Left lung (tissue), 10 donors: ENCODE data around the gene CDC42BPA. TPM values are rescaled to one million over a fixed set of nuclear protein-coding genes. Genes with fewer than 3 reads are reported as not detected.

Experiments used
- ATAC-seq: fragments of 200-7000 bp; cut with Tn5 transposase; one replicate; pipeline ENCODE4 v1.9.1; 2020; ENCODE audit warnings: moderate library complexity
- DNase-seq, 4 donors: peaks; one replicate each; pipeline ENCODE4 v3.0.0-alpha.2; 2013 to 2020
- H3K27ac ChIP-seq, 2 donors: fragments of 200-600 bp; sonication (generic) in 1 of 2; one replicate each; pipeline versions ENCODE4 v1.5.0 to v1.8.0; 2020 to 2021
- H3K27me3 ChIP-seq, 2 donors: fragments of 200-600 bp; sonication (generic) in 1 of 2; one replicate each; pipeline versions ENCODE4 v1.5.0 to v1.8.0; 2020 to 2021
- H3K36me3 ChIP-seq, 2 donors: fragments of 200-600 bp; sonication (generic) in 1 of 2; one replicate each; pipeline versions ENCODE4 v1.5.0 to v1.8.0; 2020 to 2021
- H3K4me1 ChIP-seq, 2 donors: fragments of 200-600 bp; one replicate each; pipeline ENCODE4 v1.8.0; 2021
- H3K4me3 ChIP-seq, 2 donors: fragments of 200-600 bp; sonication (generic) in 1 of 2; one replicate each; pipeline versions ENCODE4 v1.5.0 to v1.8.0; 2020 to 2021; ENCODE audit warnings: mild to moderate bottlenecking in 1 of 2
- H3K9me3 ChIP-seq, 2 donors: fragments of 200-600 bp; sonication (generic) in 1 of 2; one replicate each; pipeline versions ENCODE4 v1.5.0 to v1.8.0; 2020 to 2021
- intact Hi-C, 2 donors: fragments of 100-400 bp; cut with DNase I; formaldehyde crosslinking; loops; one replicate each; pipeline versions ENCODE4 v1.11.2 to v1.14.2; 2022
- polyA plus RNA-seq, 6 donors: library from polyadenylated mRNA; unstranded; fragments of 120-200 nt; gene quantifications; one replicate each; pipeline ENCODE4 v1.2.1, GENCODE V29; 2013; ENCODE audit not compliant: insufficient read length in 6 of 6
- total RNA-seq, 2 donors: library from RNA; stranded (reverse); fragmentation: NEBNext Ultra II Directional; extraction: Animal tissue kit (Norgen Biotek cat#: 25700); gene quantifications; one replicate each; pipeline ENCODE4 v1.2.1, GENCODE V29; 2021
- TF ChIP-seq, protein P1 (sequence below), 2 donors: fragments of 200-600 bp; sonication (generic) in 1 of 2; IDR thresholded peaks; one replicate each; pipeline versions ENCODE4 v1.5.0 to v1.8.0; 2021; ENCODE audit warnings: antibody characterized with exemption in 2 of 2
- donor health status: DM: no; HTN: yes; CAD: no.
- donor health status: DM: no; HTN: no; CAD: no.

CDC42BPA gene
- total and polyA plus RNA-seq, 8 donors, result 35.8 to 49.0 (median 43.4) TPM

DNA sequence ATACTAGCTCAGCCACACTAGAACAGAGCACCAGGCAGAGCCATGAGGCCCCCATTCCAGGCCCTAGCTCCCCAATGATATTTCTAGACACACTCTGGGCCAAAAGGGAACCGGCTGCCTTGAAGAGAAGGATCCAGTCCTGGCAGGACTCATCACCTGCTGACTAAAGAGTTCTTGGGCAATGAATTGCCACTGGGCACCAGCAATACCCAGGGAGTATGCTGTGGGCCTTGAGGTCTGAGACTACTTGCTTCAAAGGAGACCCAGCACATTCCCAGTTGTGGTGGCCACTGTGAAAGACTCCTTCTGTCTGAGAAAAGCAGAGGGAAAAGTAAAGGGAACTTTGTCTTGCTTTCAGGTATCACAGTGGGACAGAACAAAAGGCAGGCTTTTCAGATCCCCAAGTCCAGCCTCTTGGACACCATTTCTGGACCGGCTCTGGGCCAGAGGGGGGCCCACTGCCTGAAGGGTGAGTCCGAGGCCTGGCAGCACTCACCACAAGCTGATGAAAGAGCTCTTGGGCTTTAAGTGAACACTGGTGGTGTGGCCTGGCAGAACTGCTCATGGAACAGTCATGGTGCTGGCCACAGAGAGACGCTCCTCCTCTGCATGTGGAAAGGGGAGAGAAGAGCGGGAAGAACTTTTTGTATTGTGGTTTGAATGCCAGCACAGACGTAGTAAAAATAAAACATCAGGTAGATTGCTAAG, 72.5 kb downstream of the CDC42BPA start:
- no peaks in the 10 kb centered on the region for H3K27me3 ChIP-seq
- TF ChIP-seq, protein P1, sequence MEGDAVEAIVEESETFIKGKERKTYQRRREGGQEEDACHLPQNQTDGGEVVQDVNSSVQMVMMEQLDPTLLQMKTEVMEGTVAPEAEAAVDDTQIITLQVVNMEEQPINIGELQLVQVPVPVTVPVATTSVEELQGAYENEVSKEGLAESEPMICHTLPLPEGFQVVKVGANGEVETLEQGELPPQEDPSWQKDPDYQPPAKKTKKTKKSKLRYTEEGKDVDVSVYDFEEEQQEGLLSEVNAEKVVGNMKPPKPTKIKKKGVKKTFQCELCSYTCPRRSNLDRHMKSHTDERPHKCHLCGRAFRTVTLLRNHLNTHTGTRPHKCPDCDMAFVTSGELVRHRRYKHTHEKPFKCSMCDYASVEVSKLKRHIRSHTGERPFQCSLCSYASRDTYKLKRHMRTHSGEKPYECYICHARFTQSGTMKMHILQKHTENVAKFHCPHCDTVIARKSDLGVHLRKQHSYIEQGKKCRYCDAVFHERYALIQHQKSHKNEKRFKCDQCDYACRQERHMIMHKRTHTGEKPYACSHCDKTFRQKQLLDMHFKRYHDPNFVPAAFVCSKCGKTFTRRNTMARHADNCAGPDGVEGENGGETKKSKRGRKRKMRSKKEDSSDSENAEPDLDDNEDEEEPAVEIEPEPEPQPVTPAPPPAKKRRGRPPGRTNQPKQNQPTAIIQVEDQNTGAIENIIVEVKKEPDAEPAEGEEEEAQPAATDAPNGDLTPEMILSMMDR (IDR thresholded peaks at IDR 0.05), result no peak
- no peaks in the 10 kb centered on the region for H3K36me3 ChIP-seq
- ATAC-seq (no peak), DNase-seq (peak in 1 of 4 donors; percentile 62)
- H3K9me3 ChIP-seq, result no peaks in the 10 kb centered on the region
- no peak overlapping the region for H3K27ac ChIP-seq
- H3K4me1 ChIP-seq, result no peaks in the 10 kb centered on the region
- no peak overlapping the region for H3K4me3 ChIP-seq
- intact Hi-C loops, result no loop called here

DNA sequence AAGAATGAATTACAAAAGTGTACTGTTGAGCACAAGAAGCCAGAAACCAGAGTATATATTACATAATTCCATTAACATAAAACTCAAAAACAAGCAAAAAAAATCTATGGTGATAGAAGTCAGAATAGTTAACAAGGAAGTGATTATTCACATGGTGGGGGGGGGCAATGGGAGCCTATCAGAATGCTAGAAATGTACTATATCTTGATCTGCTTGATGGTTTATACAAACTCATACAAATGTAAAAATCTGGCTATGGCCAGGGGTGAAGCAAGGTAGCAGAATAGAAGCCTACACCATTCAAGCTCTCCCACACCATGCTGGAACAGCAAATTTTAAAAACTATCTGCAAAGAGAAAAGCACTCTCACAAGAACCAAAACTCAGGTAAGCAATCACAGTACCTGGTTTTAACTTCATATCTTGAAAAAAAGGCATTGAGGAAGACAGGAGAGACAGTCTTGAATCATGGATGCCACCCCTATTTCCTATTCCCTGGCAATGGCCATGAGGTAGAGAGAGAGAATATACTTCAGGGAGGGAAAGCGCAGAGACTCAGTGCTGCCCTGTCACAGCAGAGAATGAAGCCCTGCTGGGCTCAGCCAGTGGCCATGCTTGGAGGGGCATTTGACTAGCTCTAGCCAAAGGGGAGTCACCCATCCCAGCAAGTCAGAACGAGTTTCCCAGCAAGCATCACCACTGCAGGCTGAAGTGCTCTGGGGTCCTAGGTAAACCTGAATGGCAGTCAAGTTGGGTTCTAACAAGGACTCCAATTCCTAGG, 73.8 kb downstream of the CDC42BPA start:
- Histone ChIP-seq H3K9me3 (no peaks in the 10 kb centered on the region), H3K27me3 (no peaks in the 10 kb centered on the region), H3K4me1 (no peaks in the 10 kb centered on the region), H3K36me3 (no peaks in the 10 kb centered on the region), H3K27ac (no peak overlapping the region), H3K4me3 (no peak overlapping the region)
- intact Hi-C loops, result no loop called here
- DNase-seq, result no peak
- TF ChIP-seq, protein P1 (IDR thresholded peaks at IDR 0.05), result no peak
- ATAC-seq, result no peak

DNA sequence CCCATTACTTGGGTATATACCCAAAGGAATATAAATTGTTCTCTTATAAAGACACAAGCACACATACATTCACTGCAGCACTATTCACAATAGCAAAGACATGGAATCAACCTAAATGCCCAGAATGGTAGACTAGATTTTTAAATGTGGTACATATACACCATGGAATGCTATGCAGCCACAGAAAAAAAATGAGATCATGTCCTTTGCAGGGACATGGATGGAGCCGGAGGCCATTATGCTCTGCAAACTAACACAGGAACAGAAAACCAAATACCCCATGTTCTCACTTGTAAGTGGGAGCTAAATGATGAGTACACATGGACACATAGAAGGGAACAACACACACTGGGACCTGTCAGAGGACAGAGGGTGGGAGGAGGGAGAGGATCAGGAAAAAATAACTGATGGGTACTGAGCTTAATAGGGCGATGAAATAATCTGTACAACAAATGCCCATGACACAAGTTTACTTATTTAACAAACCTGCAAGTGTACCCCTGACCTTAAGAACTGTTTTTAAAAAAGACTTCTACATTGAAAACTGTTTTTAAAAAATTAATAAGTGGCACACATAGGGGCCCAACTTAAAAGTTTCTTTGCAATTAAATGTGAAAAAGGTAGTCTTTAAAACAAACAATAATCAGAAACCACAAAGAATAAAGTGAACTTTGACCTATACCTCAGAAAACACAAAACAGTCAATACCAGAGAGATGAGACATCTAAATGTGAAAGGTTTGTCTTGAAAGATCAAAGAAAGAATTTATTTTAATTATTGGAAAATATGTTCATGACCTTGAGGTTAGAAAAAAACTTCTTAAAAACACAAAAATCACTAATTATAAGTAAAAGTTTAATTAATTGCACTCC, 75.2 kb downstream of the CDC42BPA start:
- H3K4me3 ChIP-seq, result no peak overlapping the region
- TF ChIP-seq, protein P1 (IDR thresholded peaks at IDR 0.05), result no peak
- no peaks in the 10 kb centered on the region for H3K4me1 ChIP-seq
- H3K36me3 ChIP-seq, result no peaks in the 10 kb centered on the region
- DNase-seq, result no peak
- H3K27me3 ChIP-seq, result no peaks in the 10 kb centered on the region
- no peaks in the 10 kb centered on the region for H3K9me3 ChIP-seq
- intact Hi-C loops, result no loop called here
- H3K27ac ChIP-seq, result no peak overlapping the region
- ATAC-seq, result no peak

DNA sequence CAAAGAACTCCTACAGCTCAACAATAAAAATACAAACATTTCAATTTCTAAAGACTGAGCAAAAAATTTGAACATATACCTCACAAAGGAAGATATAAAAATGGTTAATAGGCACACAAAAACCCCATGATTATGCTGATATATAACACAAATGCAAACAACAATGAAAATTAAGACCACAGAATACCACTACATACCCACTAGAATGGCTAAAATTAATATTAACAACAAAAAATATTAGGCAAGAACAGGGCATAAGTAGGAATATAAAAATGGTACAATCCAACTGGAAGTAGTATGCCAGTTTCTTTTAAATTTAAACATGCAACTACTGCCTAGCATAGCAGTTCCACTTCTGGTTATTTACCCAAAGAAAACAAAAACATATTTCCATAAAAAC, 77.3 kb downstream of the CDC42BPA start:
- Histone ChIP-seq H3K4me3 (no peak overlapping the region), H3K9me3 (no peaks in the 10 kb centered on the region), H3K27me3 (no peaks in the 10 kb centered on the region), H3K4me1 (no peaks in the 10 kb centered on the region), H3K27ac (no peak overlapping the region), H3K36me3 (no peaks in the 10 kb centered on the region)
- no peak for DNase-seq
- TF ChIP-seq, protein P1 (IDR thresholded peaks at IDR 0.05), result no peak
- intact Hi-C loops, result no loop called here
- no peak for ATAC-seq
